NCI-H526 treated with DMSO at 0.1 percent for 48 hours (cell line): ENCODE results near the gene IL20RB.

Experiments
- DNase-seq: peaks from one replicate; lab custom pipeline; 2025; lab: John Stamatoyannopoulos, UW

Gene IL20RB

GRCh38 chr3:137039570-137039969, 81.8 kb downstream of the IL20RB start:
- no peak for DNase-seq

GRCh38 chr3:137041251-137041650, 83.5 kb downstream of the IL20RB start:
- DNase-seq, result no peak

GRCh38 chr3:137041686-137042085, 83.9 kb downstream of the IL20RB start:
- no peak for DNase-seq

GRCh38 chr3:137046747-137047146, 89.0 kb downstream of the IL20RB start:
- DNase-seq, result no peak

- DNase-seq, result no peak
Observed at GRCh38 chr3:137047240-137047639, 89.5 kb downstream of the IL20RB start.

GRCh38 chr3:137050281-137050680, 92.5 kb downstream of the IL20RB start:
- no peak for DNase-seq

- no peak for DNase-seq
Observed at GRCh38 chr3:137052298-137052697, 94.5 kb downstream of the IL20RB start.
